K562 (cell line): ENCODE results near the gene RELA. TPM values are rescaled to one million over a fixed set of nuclear protein-coding genes. Genes with fewer than 3 reads are reported as not detected.

Source experiments
- BHLHE40 ChIP-seq: IDR thresholded peaks from 2 replicates; pipeline ENCODE4 v1.6.1; 2011; ENCODE audit warnings: low read length, improper control_type of control experiment
- BRF2 ChIP-seq: IDR thresholded peaks from 3 replicates; pipeline ENCODE4 v1.6.1; 2011; ENCODE audit warnings: borderline replicate concordance, mild to moderate bottlenecking; ENCODE audit not compliant: insufficient read length, insufficient read depth
- CREB3L1 ChIP-seq: fragments of 450-650 bp; IDR thresholded peaks from 2 replicates; pipeline ENCODE4 v1.6.1; 2014; ENCODE audit warnings: low read depth, mild to moderate bottlenecking, moderate library complexity, borderline replicate concordance
- ETV5 ChIP-seq: sonication (generic); formaldehyde crosslinking; IDR thresholded peaks from 2 replicates; pipeline ENCODE4 v1.4.0; 2020; ENCODE audit warnings: low read depth, mild to moderate bottlenecking, missing genetic modification reagents
- GATA2 ChIP-seq: sonication (generic); formaldehyde crosslinking; IDR thresholded peaks from 2 replicates; pipeline ENCODE4 v1.4.0; 2020; ENCODE audit warnings: mild to moderate bottlenecking, missing genetic modification reagents
- HDAC2 ChIP-seq: fragments of 450-650 bp; IDR thresholded peaks from 2 replicates; pipeline ENCODE4 v1.6.1; 2016; ENCODE audit warnings: mild to moderate bottlenecking
- HDAC6 ChIP-seq: IDR thresholded peaks from 2 replicates; pipeline ENCODE4 v1.6.1; 2012; ENCODE audit warnings: low read depth, mild to moderate bottlenecking, control low read depth, inconsistent platforms, low read length, moderate library complexity
- HDAC8 ChIP-seq: fragments of 450-650 bp; IDR thresholded peaks from 2 replicates; pipeline ENCODE4 v1.6.1; 2016; ENCODE audit warnings: mild to moderate bottlenecking, missing genetic modification characterization, moderate library complexity, missing compliant biosample characterization
- HNRNPLL ChIP-seq: fragments of 200-400 bp; formaldehyde crosslinking; IDR thresholded peaks from 2 replicates; pipeline ENCODE4 v1.6.1; 2017; ENCODE audit warnings: low read length, low read depth, mild to moderate bottlenecking; ENCODE audit not compliant: poor library complexity, severe bottlenecking
- MTA3 ChIP-seq: fragments of 450-650 bp; formaldehyde crosslinking; IDR thresholded peaks from 2 replicates; pipeline ENCODE4 v1.6.1; 2017; ENCODE audit warnings: mild to moderate bottlenecking, borderline replicate concordance
- NFYB ChIP-seq: IDR thresholded peaks from 2 replicates; pipeline ENCODE4 v1.6.1; 2011; ENCODE audit warnings: mild to moderate bottlenecking, moderate library complexity; ENCODE audit not compliant: insufficient read length; ENCODE audit errors: extremely low read depth
- NR2C1 ChIP-seq, 2 experiments: fragments of 450-650 bp; IDR thresholded peaks; 2 replicates each; pipeline ENCODE4 v1.6.1; 2017; ENCODE audit warnings: mild to moderate bottlenecking in 2 of 2, antibody characterized with exemption in 1 of 2, inconsistent platforms in 1 of 2, missing compliant biosample characterization in 1 of 2, missing genetic modification characterization in 1 of 2
- PATZ1 ChIP-seq: fragments of 250-450 bp; sonication (Bioruptor Pico); IDR thresholded peaks from 2 replicates; pipeline ENCODE4 v1.5.0; 2020; ENCODE audit warnings: mild to moderate bottlenecking, borderline replicate concordance
- SMARCB1 ChIP-seq: IDR thresholded peaks from 2 replicates; pipeline ENCODE4 v1.6.1; 2011; ENCODE audit warnings: improper control_type of control experiment, low read depth; ENCODE audit not compliant: insufficient read length
- SRSF9 ChIP-seq: fragments of 200-400 bp; formaldehyde crosslinking; IDR thresholded peaks from 2 replicates; pipeline ENCODE4 v1.6.1; 2017; ENCODE audit warnings: low read depth, low read length, borderline replicate concordance
- TAF7 ChIP-seq: fragments of 450-650 bp; IDR thresholded peaks from 2 replicates; pipeline ENCODE4 v1.6.1; 2016; ENCODE audit warnings: missing genetic modification characterization, missing compliant biosample characterization
- TAL1 ChIP-seq: fragments of 450-650 bp; IDR thresholded peaks from 2 replicates; pipeline ENCODE4 v1.6.1; 2016; ENCODE audit warnings: mild to moderate bottlenecking
- ZNF133 ChIP-seq: fragments of 250-450 bp; sonication (Bioruptor Pico); IDR thresholded peaks from 2 replicates; pipeline ENCODE4 v1.4.0; 2020; ENCODE audit warnings: mild to moderate bottlenecking
- ZNF134 ChIP-seq: fragments of 250-450 bp; sonication (Bioruptor Pico); conservative IDR thresholded peaks from 2 replicates; pipeline ENCODE4 v1.4.0; 2020
- ZNF140 ChIP-seq: fragments of 250-450 bp; sonication (Bioruptor Pico); IDR thresholded peaks from 2 replicates; pipeline ENCODE4 v1.8.0; 2021; ENCODE audit warnings: moderate library complexity, mild to moderate bottlenecking, inconsistent platforms
- ZNF253 ChIP-seq: fragments of 250-450 bp; sonication (Bioruptor Pico); conservative IDR thresholded peaks from 2 replicates; pipeline ENCODE4 v1.6.1; 2021; ENCODE audit warnings: mild to moderate bottlenecking
- ZNF274 ChIP-seq: IDR thresholded peaks from 2 replicates; pipeline ENCODE4 v1.6.1; 2011; ENCODE audit warnings: low read depth, mild to moderate bottlenecking, low read length, moderate library complexity, borderline replicate concordance
- ZNF277 ChIP-seq: fragments of 250-450 bp; sonication (Bioruptor Pico); IDR thresholded peaks from 2 replicates; pipeline ENCODE4 v1.8.0; 2022; ENCODE audit warnings: inconsistent platforms, mild to moderate bottlenecking, moderate library complexity, borderline replicate concordance
- ZNF384 ChIP-seq: IDR thresholded peaks from 2 replicates; pipeline ENCODE4 v1.6.1; 2012; ENCODE audit warnings: low read depth, low read length, improper control_type of control experiment
- ZNF766 ChIP-seq: fragments of 200-800 bp; sonication (Bioruptor generic); conservative IDR thresholded peaks from 2 replicates; pipeline ENCODE4 v1.6.1; 2016; ENCODE audit warnings: missing genetic modification characterization, missing compliant biosample characterization
- polyA plus RNA-seq, 8 experiments: library from polyadenylated mRNA; depleted of rRNA in 4 of 8; stranded (reverse) in 5 of 8; unstranded in 3 of 8; fragments of >200 nt; fragmentation: Nextera tagmentation in 2 of 8; fragmentation: Illumina TruSeq in 1 of 8; extraction: Ambion mirVana in 2 of 8; extraction: Trizol in 1 of 8; gene quantifications; 2 replicates each; pipeline versions ENCODE4 v1.2.1 to v1.2.3, GENCODE V29; 2011 to 2014; ENCODE audit warnings: inconsistent platforms in 1 of 8, missing spikeins in 1 of 8
- total RNA-seq, 7 experiments: library from RNA; depleted of rRNA in 6 of 7; stranded (reverse); fragments of >200 nt in 6 of 7; fragmentation: Illumina TruSeq in 2 of 7; extraction: Trizol in 2 of 7; gene quantifications; 2 replicates each; pipeline versions ENCODE4 v1.2.1 to v1.2.3, GENCODE V29; 2011 to 2021; ENCODE audit warnings: low replicate concordance in 1 of 7

RELA gene
- total and polyA plus RNA-seq, 9 of the 15 experiments (the other 6 are each of a cell fraction or from before 2014, with no cell fraction given) = 6.0 to 67.4 (median 20.6) TPM

GRCh38 chr11:65692367-65692766 is 29.7 kb upstream of the RELA start (continued):
- TF ChIP-seq CREB3L1 = no peak
- TF ChIP-seq MTA3 = 0 out of 2 replicates have a peak, but pooled peaks have one; percentile 39
- TF ChIP-seq TAL1 = peak; percentile 42; the same call in 1 of the 2 replicates
- TF ChIP-seq HNRNPLL = no peak
- no peak for TF ChIP-seq SMARCB1
- no peak for TF ChIP-seq ZNF277 (CRISPR knock-in tag)
- TF ChIP-seq ETV5 (CRISPR knock-in tag) = no peak
- TF ChIP-seq NR2C1 (IDR thresholded peaks at IDR 0.05) = no peak
- TF ChIP-seq NR2C1 (tag; IDR thresholded peaks at IDR 0.05) = peak; percentile 54; the same call in 1 of the 2 replicates
- TF ChIP-seq ZNF384 = no peak
- TF ChIP-seq HDAC8 (tag) = no peak
- TF ChIP-seq ZNF274 = no peak
- no peak for TF ChIP-seq ZNF140 (CRISPR knock-in tag)
- TF ChIP-seq PATZ1 (CRISPR knock-in tag) = no peak
- TF ChIP-seq ZNF253 = no peak
- peak; percentile 43; the same call in 1 of the 2 replicates for TF ChIP-seq GATA2 (CRISPR knock-in tag)
- no peak for TF ChIP-seq TAF7
- no peak for TF ChIP-seq HDAC6
- TF ChIP-seq ZNF134 (CRISPR knock-in tag) = no peak
- no peak for TF ChIP-seq ZNF133 (CRISPR knock-in tag)
- TF ChIP-seq NFYB = no peak
- TF ChIP-seq BRF2 = no peak
- TF ChIP-seq ZNF766 = 0 out of 2 replicates have a peak, but pooled peaks have one; percentile 47
- TF ChIP-seq SRSF9 = no peak
- TF ChIP-seq HDAC2 = peak; percentile 28; the same call in 1 of the 2 replicates
- TF ChIP-seq BHLHE40 = no peak
